Neural progenitor cell (in vitro differentiated cells): Measurements from ENCODE around the gene RAB5IF. TPM values are rescaled to one million over a fixed set of nuclear protein-coding genes. Genes with fewer than 3 reads are reported as not detected.

Experiments used
- DNase-seq: peaks from one replicate; pipeline ENCODE4 v3.0.0-alpha.2; 2016; ENCODE audit warnings: low spot score
- H2AFZ ChIP-seq: fragments of 200-600 bp; sonication (generic); replicated peaks from 2 replicates; pipeline ENCODE4 v1.6.1; 2016; ENCODE audit warnings: antibody characterized with exemption
- H3F3A ChIP-seq: fragments of 200-600 bp; sonication (generic); 2 replicates; pipeline ENCODE4 v1.6.1; 2016; ENCODE audit warnings: antibody characterized with exemption, low read depth
- H3K27ac ChIP-seq: fragments of 200-600 bp; sonication (generic); 2 replicates; pipeline ENCODE4 v1.5.1; 2016; ENCODE audit warnings: mild to moderate bottlenecking
- H3K27me3 ChIP-seq: fragments of 200-600 bp; sonication (generic); 2 replicates; pipeline ENCODE4 v1.6.1; 2016; ENCODE audit warnings: mild to moderate bottlenecking, moderate library complexity
- H3K36me3 ChIP-seq: fragments of 200-600 bp; sonication (generic); 2 replicates; pipeline ENCODE4 v1.5.1; 2016
- H3K4me1 ChIP-seq: fragments of 200-600 bp; sonication (generic); 2 replicates; pipeline ENCODE4 v1.6.1; 2016; ENCODE audit warnings: mixed run types
- H3K4me2 ChIP-seq: fragments of 200-600 bp; sonication (generic); 2 replicates; pipeline ENCODE4 v1.6.1; 2016
- H3K4me3 ChIP-seq: fragments of 200-600 bp; sonication (generic); 2 replicates; pipeline ENCODE4 v1.5.1; 2016
- H3K79me2 ChIP-seq: fragments of 200-600 bp; sonication (generic); 2 replicates; pipeline ENCODE4 v1.6.1; 2016; ENCODE audit warnings: low read depth
- H3K9ac ChIP-seq: fragments of 200-600 bp; sonication (generic); 2 replicates; pipeline ENCODE4 v1.6.1; 2016
- H3K9me3 ChIP-seq: fragments of 200-600 bp; sonication (generic); 2 replicates; pipeline ENCODE4 v1.5.1; 2016; ENCODE audit warnings: low read depth
- H4K20me1 ChIP-seq: fragments of 200-600 bp; sonication (generic); 2 replicates; pipeline ENCODE4 v1.6.1; 2016; ENCODE audit warnings: low read depth
- H3K27ac Mint-ChIP-seq: 3 replicates; pipeline ENCODE4 v1.8.0; 2021; ENCODE audit warnings: mixed read lengths
- H3K27me3 Mint-ChIP-seq: 2 replicates; pipeline ENCODE4 v1.8.0; 2022; ENCODE audit warnings: low read depth, mild to moderate bottlenecking, inconsistent platforms, moderate library complexity, mixed read lengths; ENCODE audit not compliant: insufficient read depth
- H3K36me3 Mint-ChIP-seq: 3 replicates; pipeline ENCODE4 v1.8.0; 2021; ENCODE audit warnings: mixed read lengths
- H3K4me1 Mint-ChIP-seq: 3 replicates; pipeline ENCODE4 v1.8.0; 2021; ENCODE audit warnings: mixed read lengths
- H3K4me3 Mint-ChIP-seq: 3 replicates; pipeline ENCODE4 v1.8.0; 2021; ENCODE audit warnings: mild to moderate bottlenecking, moderate library complexity, mixed read lengths
- H3K9me3 Mint-ChIP-seq: 3 replicates; pipeline ENCODE4 v1.8.0; 2020; ENCODE audit warnings: mixed read lengths
- CTCF ChIP-seq: fragments of 200-600 bp; sonication (generic); IDR thresholded peaks from 2 replicates; pipeline ENCODE4 v1.5.1; 2017; ENCODE audit warnings: antibody characterized with exemption, mild to moderate bottlenecking
- EZH2 ChIP-seq: fragments of 200-600 bp; sonication (generic); IDR thresholded peaks from 2 replicates; pipeline ENCODE4 v1.6.1; 2017; ENCODE audit warnings: antibody characterized with exemption, mild to moderate bottlenecking, moderate library complexity
- EZH2phosphoT487 ChIP-seq: fragments of 200-600 bp; sonication (generic); IDR thresholded peaks from 2 replicates; pipeline ENCODE4 v1.6.1; 2017; ENCODE audit warnings: antibody characterized with exemption
- total RNA-seq: library from RNA; depleted of rRNA; stranded (reverse); fragments of >200 nt; gene quantifications from 2 replicates; pipeline ENCODE4 v1.2.3, GENCODE V29; 2015; ENCODE audit warnings: low replicate concordance

Gene RAB5IF
- total RNA-seq, 1 donor from 2014 or later, result 69.5 TPM

GRCh38 chr20:36584018-36584481 lies 21.5 kb upstream of the RAB5IF start:
- no peaks in the 10 kb centered on the region for H3K4me1 Mint-ChIP-seq

GRCh38 chr20:36585410-36586125 lies 20.0 kb upstream of the RAB5IF start:
- peaks cover 33% of the 10 kb centered on the region for H3K36me3 Mint-ChIP-seq
- Histone ChIP-seq H2AFZ (no peak overlapping the region), H4K20me1 (peaks cover 10% of the 10 kb centered on the region), H3K4me1 (no peaks in the 10 kb centered on the region), H3K4me2 (no peak overlapping the region), H3F3A (peaks cover 33% of the 10 kb centered on the region), H3K36me3 (no peaks in the 10 kb centered on the region), H3K9ac (no peak overlapping the region), H3K79me2 (peaks cover 4% of the 10 kb centered on the region), H3K4me3 (no peak overlapping the region), H3K27me3 (no peaks in the 10 kb centered on the region), H3K27ac (peak overlapping the region; percentile 63), H3K9me3 (no peaks in the 10 kb centered on the region)
- H3K27ac Mint-ChIP-seq, result no peak overlapping the region
- no peak for TF ChIP-seq EZH2phosphoT487
- TF ChIP-seq EZH2, result no peak
- TF ChIP-seq CTCF, result no peak
- no peaks in the 10 kb centered on the region for H3K4me1 Mint-ChIP-seq
- H3K9me3 Mint-ChIP-seq, result no peaks in the 10 kb centered on the region
- no peak overlapping the region for H3K4me3 Mint-ChIP-seq
- DNase-seq, result peak; percentile 23
- no peaks in the 10 kb centered on the region for H3K27me3 Mint-ChIP-seq

More at GRCh38 chr20:36584018-36584481, 21.5 kb upstream of the RAB5IF start:
- Mint-ChIP-seq H3K36me3 (peaks cover 37% of the 10 kb centered on the region), H3K27ac (no peak overlapping the region), H3K4me3 (no peak overlapping the region), H3K27me3 (no peaks in the 10 kb centered on the region), H3K9me3 (no peaks in the 10 kb centered on the region)
- Histone ChIP-seq H3K4me2 (no peak overlapping the region), H3K4me1 (peaks cover 3% of the 10 kb centered on the region), H3K27me3 (no peaks in the 10 kb centered on the region), H3K36me3 (no peaks in the 10 kb centered on the region), H4K20me1 (peaks cover 20% of the 10 kb centered on the region), H3K27ac (peak overlapping the region; percentile 46), H2AFZ (no peak overlapping the region), H3K4me3 (no peak overlapping the region), H3K79me2 (peaks cover 15% of the 10 kb centered on the region), H3K9ac (no peak overlapping the region), H3F3A (peaks cover 44% of the 10 kb centered on the region), H3K9me3 (no peaks in the 10 kb centered on the region)
- no peak for DNase-seq
- TF ChIP-seq CTCF (no peak), EZH2phosphoT487 (no peak), EZH2 (no peak)

DNA sequence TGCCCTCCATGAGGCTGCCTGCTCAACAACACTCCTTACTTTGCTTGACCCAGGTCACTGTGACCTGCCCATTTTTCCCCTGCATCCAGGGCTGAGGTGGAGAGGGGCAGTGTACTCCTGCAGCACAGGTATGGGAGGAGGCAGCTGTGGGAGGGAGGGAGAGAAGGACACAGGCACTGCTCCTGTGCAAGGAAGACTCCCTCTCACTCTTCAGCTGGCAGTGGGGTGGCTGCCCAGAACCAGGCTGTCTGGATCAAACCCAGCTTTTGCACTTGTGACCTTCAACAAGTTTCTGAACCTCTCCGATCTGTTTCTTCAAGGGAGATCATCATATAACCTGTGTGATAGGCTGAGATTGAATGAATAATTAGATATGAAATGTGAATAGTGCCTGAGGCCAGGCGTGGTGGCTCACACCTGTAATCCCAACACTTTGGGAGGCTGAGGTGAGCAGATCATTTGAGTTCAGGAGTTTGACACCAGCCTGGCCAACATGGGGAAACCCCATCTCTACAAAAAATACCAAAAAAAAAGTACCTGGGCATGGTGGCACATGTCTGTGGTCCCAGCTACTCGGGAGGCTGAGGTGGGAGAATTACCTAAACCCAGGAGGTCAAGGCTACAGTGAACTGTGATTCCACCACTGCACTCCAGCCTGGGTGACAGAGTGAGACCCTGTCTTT lies 18.1 kb upstream of the RAB5IF start:
- H3F3A ChIP-seq, result peaks cover 42% of the 10 kb centered on the region
- no peaks in the 10 kb centered on the region for H3K79me2 ChIP-seq
- no peaks in the 10 kb centered on the region for H3K9me3 ChIP-seq
- no peak overlapping the region for H3K4me2 ChIP-seq
- Mint-ChIP-seq H3K4me1 (peaks cover 7% of the 10 kb centered on the region), H3K4me3 (no peak overlapping the region), H3K27ac (no peak overlapping the region), H3K36me3 (peaks cover 39% of the 10 kb centered on the region), H3K9me3 (no peaks in the 10 kb centered on the region), H3K27me3 (no peaks in the 10 kb centered on the region)
- no peak overlapping the region for H3K4me3 ChIP-seq
- H3K27me3 ChIP-seq, result no peaks in the 10 kb centered on the region
- no peaks in the 10 kb centered on the region for H3K36me3 ChIP-seq
- H4K20me1 ChIP-seq, result peaks cover 10% of the 10 kb centered on the region
- H2AFZ ChIP-seq, result no peak overlapping the region
- no peak overlapping the region for H3K9ac ChIP-seq
- H3K27ac ChIP-seq, result no peak overlapping the region
- no peak for DNase-seq
- peaks cover 8% of the 10 kb centered on the region for H3K4me1 ChIP-seq
- no peak for TF ChIP-seq CTCF
- TF ChIP-seq EZH2phosphoT487, result no peak
- TF ChIP-seq EZH2, result no peak
